ENCODE data around the gene HDDC3. TPM values are rescaled to one million over a fixed set of nuclear protein-coding genes. Genes with fewer than 3 reads are reported as not detected.

The HDDC3 gene
- total and polyA plus RNA-seq, 9 of the 15 experiments (the other 6 are each of a cell fraction or from before 2014, with no cell fraction given): 14.9 to 55.8 (median 36.9) TPM

DNA sequence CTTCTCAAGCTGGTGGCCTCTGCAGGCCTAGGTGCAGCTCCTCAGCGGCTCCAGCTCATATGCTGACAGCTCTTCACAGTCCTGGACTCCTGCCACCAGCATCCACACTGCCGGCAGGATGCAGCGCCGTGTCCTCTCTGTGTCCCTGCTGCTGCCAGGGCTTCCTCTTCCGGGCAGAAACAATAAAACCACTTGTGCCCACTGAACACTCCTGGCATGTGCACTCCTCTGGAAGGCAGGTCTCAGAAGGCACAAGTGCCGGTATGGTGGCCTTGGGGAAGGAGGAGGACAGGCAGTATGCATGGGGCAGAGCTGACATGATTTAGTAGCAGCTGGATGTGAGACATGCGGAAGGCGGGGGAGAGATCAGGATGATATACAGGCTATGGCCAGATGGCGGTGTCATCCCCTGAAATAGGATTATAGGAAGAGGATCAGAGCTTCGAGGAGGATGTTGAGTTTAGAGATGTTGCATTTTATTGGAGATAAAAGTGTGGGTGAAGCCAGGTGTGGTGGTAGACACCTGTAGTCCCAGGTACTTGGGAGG, 36.7 kb downstream of the HDDC3 start:
- Histone ChIP-seq H3K9ac (ENCODE audit: insufficient read depth in 1 of 2, low read depth in 2 of 2, low read length in 2 of 2) (peak overlapping the region in 1 of 2 experiments; percentile 49; a peak in 1 of 4 replicates), H3K9me1 (ENCODE audit: control insufficient read depth, insufficient read depth, low read length) (no peaks in the 10 kb centered on the region), H3K36me3 (ENCODE audit: control insufficient read depth, insufficient read depth, low read length) (no peaks in the 10 kb centered on the region; the same call in 2 of the 3 replicates), H3K27me3 (ENCODE audit: control insufficient read depth in 2 of 2, insufficient read depth in 2 of 2, low read length in 2 of 2) (no peaks in the 10 kb centered on the region), H3K4me1 (replicated peaks in 1 of 2; ENCODE audit: control insufficient read depth in 2 of 2, insufficient read depth in 2 of 2, low read length in 2 of 2) (peaks cover 25 to 55% of the 10 kb centered on the region in 2 experiments), H3K4me2 (ENCODE audit: insufficient read depth, low read length) (peak overlapping the region; percentile 9; the same call in 1 of the 2 replicates), H3K79me2 (ENCODE audit: control insufficient read depth, insufficient read depth, low read length) (no peaks in the 10 kb centered on the region; the same call in 2 of the 3 replicates), H4K20me1 (replicated peaks; ENCODE audit: control insufficient read depth, insufficient read depth, low read length) (no peaks in the 10 kb centered on the region), H2AFZ (ENCODE audit: low read depth, low read length) (peak overlapping the region; percentile 82), H3K27ac (ENCODE audit: extremely low read depth, low read depth, low read length) (peak overlapping the region; percentile 20; the same call in 1 of the 3 replicates), H3K9me3 (replicated peaks; ENCODE audit: control insufficient read depth, insufficient read depth, low read depth, low read length) (no peaks in the 10 kb centered on the region), H3K4me3 (no peak overlapping the region)
- intact Hi-C loops (cut with micrococcal nuclease) (no loop called here), in situ Hi-C loops (cut with MboI) (no loop called here)
- POLR2A ChIA-PET: interaction anchor here (0.5 to 3.0 kb wide), 8 partner anchors 8 to 343 kb away, joined by 3 to 11 read pairs (median 3); partner anchors contain the start of gene RCCD1
- ATAC-seq (peak; percentile 90), DNase-seq (ENCODE audit: extremely low read depth in 1 of 4, low spot score in 3 of 4) (peak; percentile 48 to 84 (median 68)), FAIRE-seq (peak; percentile 98)
- 23% methylated on average over 10 of the region's 10 CpGs for WGBS (ENCODE audit: insufficient coverage, low coverage, missing lambda C conversion rate)
- CTCF ChIA-PET (ENCODE audit: low intra/inter-chr PET ratio): interaction anchor here (0.8 kb wide), 1 partner anchor 39 kb away, joined by 3 read pairs; the partner anchor contains the start of gene UNC45A
- no TSS peak for BruUV-seq (replicated peaks)
- no peak for TF ChIP-seq SREBF2 (CRISPR knock-in tag; IDR thresholded peaks at IDR 0.05)
- no peak for TF ChIP-seq STAG1 (CRISPR knock-in tag; IDR thresholded peaks at IDR 0.05; ENCODE audit: borderline replicate concordance)
- no peak for TF ChIP-seq FOSL1 (tag; conservative IDR thresholded peaks at IDR 0.05)
- no peak for TF ChIP-seq ZKSCAN8 (CRISPR knock-in tag; IDR thresholded peaks at IDR 0.05)
- TF ChIP-seq, protein P1, sequence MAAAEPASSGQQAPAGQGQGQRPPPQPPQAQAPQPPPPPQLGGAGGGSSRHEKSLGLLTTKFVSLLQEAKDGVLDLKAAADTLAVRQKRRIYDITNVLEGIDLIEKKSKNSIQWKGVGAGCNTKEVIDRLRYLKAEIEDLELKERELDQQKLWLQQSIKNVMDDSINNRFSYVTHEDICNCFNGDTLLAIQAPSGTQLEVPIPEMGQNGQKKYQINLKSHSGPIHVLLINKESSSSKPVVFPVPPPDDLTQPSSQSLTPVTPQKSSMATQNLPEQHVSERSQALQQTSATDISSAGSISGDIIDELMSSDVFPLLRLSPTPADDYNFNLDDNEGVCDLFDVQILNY (CRISPR knock-in tag; IDR thresholded peaks at IDR 0.05): 0 out of 2 replicates have a peak, but pooled peaks have one; percentile 14
- TF ChIP-seq TEAD1 (CRISPR knock-in tag; IDR thresholded peaks at IDR 0.05): peak in 1 of 2 experiments; percentile 42; a peak in 1 of 4 replicates
- TF ChIP-seq, protein P2, sequence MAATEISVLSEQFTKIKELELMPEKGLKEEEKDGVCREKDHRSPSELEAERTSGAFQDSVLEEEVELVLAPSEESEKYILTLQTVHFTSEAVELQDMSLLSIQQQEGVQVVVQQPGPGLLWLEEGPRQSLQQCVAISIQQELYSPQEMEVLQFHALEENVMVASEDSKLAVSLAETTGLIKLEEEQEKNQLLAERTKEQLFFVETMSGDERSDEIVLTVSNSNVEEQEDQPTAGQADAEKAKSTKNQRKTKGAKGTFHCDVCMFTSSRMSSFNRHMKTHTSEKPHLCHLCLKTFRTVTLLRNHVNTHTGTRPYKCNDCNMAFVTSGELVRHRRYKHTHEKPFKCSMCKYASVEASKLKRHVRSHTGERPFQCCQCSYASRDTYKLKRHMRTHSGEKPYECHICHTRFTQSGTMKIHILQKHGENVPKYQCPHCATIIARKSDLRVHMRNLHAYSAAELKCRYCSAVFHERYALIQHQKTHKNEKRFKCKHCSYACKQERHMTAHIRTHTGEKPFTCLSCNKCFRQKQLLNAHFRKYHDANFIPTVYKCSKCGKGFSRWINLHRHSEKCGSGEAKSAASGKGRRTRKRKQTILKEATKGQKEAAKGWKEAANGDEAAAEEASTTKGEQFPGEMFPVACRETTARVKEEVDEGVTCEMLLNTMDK (IDR thresholded peaks at IDR 0.05; ENCODE audit: borderline replicate concordance, insufficient read depth, low read depth, low read length, poor library complexity, severe bottlenecking): no peak
- peak; percentile 29; the same call in 1 of the 2 replicates for TF ChIP-seq NCOA1 (IDR thresholded peaks at IDR 0.05; ENCODE audit: low read depth)
- TF ChIP-seq, protein P3, sequence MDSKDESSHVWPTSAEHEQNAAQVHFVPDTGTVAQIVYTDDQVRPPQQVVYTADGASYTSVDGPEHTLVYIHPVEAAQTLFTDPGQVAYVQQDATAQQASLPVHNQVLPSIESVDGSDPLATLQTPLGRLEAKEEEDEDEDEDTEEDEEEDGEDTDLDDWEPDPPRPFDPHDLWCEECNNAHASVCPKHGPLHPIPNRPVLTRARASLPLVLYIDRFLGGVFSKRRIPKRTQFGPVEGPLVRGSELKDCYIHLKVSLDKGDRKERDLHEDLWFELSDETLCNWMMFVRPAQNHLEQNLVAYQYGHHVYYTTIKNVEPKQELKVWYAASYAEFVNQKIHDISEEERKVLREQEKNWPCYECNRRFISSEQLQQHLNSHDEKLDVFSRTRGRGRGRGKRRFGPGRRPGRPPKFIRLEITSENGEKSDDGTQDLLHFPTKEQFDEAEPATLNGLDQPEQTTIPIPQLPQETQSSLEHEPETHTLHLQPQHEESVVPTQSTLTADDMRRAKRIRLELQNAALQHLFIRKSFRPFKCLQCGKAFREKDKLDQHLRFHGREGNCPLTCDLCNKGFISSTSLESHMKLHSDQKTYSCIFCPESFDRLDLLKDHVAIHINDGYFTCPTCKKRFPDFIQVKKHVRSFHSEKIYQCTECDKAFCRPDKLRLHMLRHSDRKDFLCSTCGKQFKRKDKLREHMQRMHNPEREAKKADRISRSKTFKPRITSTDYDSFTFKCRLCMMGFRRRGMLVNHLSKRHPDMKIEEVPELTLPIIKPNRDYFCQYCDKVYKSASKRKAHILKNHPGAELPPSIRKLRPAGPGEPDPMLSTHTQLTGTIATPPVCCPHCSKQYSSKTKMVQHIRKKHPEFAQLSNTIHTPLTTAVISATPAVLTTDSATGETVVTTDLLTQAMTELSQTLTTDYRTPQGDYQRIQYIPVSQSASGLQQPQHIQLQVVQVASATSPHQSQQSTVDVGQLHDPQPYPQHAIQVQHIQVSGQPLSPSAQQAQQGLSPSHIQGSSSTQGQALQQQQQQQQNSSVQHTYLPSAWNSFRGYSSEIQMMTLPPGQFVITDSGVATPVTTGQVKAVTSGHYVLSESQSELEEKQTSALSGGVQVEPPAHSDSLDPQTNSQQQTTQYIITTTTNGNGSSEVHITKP (IDR thresholded peaks at IDR 0.05; ENCODE audit: partially characterized antibody): no peak
- no peak for TF ChIP-seq ZNF311 (CRISPR knock-in tag; IDR thresholded peaks at IDR 0.05)
- peak; percentile 28 to 42; a peak in 1 of 4 replicates for TF ChIP-seq MAZ (CRISPR knock-in tag; conservative IDR thresholded peaks at IDR 0.05 in 1 of 2, IDR thresholded peaks at IDR 0.05 in 1 of 2)
- no peak for TF ChIP-seq SIRT6 (IDR thresholded peaks at IDR 0.05; ENCODE audit: low read depth, low read length)
- peak; percentile 53; the same call in 1 of the 2 replicates for TF ChIP-seq LEF1 (IDR thresholded peaks at IDR 0.05)
- no peak for TF ChIP-seq RFX1 (IDR thresholded peaks at IDR 0.05)
- TF ChIP-seq CAMTA2 (CRISPR knock-in tag; conservative IDR thresholded peaks at IDR 0.05): no peak
